ENCODE data around the gene TJP3.

Gene TJP3

GRCh38 chr19:3691372-3691716 is 16.8 kb upstream of the TJP3 start:
- DNase-seq: no peak

- DNase-seq: no peak
These were observed 16.5 kb upstream of the TJP3 start for GRCh38 chr19:3691726-3692125.

DNA sequence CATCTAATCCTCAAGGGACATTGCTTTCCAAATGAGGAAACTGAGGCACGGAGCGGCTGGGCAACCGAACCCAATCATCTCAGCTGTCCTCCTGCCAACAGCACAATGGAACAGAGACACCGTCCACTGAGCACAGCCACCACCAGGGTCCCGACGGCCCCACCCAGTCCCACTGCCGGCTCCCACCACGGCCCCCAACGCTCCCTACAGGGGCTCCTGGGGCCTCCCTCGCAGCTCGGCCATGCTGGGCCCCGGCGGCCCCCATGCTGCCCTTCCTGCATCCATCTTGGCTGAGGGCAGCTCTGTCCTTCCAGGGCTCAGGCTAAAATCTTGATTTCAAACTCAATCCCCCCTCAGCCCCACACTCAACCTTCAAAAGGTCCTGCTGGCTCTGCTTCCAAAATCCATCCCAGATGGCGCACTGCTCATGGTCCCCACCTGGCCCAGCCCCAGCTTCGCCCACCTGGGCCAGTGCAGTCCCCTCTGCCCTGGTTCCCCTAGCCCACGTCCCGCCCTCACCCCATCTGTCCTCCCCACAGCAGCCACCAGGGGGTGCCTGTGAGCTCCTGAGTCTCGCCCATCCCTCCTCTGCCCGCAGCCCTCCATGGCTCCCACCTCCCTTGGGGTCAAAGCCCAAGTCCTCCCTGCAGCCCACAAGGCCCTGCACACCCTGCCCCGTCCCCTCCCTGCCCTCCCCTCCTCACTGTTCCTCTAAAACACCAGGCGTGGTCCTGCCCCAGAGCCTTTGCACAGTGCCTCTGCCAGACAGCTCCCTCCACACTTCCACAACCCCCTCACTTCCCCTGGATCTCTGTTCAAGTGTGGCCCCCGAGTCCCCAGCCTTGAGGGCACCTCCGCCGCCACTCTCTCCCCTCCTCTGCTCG is 15.8 kb upstream of the TJP3 start:
- peak; percentile 59 for DNase-seq

DNA sequence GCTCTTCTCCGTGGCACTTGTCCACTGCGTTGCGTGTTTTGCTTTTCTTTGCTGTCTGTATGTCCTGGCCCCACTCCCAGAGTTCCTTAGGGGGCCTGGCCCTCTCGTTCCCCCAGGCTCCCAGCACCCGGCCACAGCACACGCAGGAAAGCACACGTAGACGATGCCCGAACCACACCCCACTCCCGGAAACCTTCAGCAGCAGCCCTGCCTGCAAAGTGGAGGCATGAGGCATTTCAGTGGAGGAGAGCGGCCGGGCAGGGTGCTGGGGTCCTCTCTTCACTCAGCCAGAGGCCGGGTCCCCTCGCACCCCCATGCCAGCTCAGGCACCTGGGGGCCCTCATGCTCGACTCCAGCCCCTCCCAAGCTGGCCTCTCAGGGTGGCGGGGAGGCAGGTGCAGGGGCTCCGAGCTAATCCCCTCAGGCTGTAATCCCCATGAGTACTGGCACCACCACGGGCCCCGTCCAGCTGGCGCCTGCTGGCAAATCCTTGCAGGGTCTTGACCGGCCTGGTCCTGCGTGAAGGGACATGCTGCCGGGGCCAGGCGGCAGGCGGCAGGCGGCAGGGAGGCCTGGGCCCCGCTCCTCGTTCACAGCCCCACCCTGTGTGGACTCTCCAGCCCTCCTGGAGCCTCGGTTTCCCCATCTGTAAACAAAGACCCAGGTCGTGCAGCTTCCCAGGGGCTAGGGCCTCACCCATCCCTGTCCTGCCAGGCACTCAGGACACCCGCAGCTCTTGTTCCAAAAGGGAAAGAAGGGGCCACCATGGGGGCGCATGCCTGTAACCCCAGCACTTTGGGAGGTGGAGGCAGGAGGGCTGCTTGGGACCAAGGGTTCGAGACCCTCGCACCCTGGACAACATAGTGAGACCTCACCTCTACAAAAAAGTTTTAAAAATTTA is 14.9 kb upstream of the TJP3 start:
- no peak for DNase-seq

DNA sequence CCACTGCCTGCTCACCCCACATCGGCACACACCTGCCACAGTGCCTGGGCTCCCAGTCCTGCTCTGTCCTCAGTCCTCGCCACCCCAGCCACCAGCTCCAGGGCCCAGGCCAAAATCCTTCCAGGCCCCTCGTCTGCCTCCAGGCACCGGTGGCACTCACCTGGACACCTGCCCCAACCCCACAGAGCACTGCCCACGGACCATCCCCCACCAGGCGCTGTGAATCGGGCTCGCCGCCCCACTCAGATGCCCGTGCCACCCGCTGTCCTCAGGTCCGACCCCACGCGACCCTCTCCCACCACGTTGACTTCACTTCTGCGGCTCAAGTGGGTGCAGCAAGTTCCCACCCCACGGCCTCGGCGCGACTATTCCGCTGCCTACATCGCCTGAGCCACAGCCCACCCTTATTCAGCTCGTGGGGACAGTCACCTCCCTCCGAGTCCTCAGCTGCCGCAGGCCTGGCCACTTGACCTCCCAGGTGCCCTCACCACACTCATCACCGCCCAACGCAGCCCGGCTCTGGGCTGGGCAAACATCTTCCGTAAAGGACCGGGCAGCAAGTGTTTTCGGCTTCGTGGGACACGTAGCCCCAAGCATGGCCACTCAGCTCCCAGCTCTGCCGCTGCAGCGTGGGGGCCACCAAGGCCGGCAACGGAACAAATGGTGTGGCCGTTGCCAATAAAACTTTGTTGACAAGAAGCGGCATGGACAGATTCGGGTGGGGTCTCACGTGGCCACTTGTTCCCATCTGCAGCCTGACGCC is 13.6 kb upstream of the TJP3 start:
- DNase-seq: no peak

GRCh38 chr19:3695124-3695733 is 13.0 kb upstream of the TJP3 start:
- no peak for DNase-seq

- no peak for DNase-seq
These were observed 12.1 kb upstream of the TJP3 start for GRCh38 chr19:3695986-3696659.

DNA sequence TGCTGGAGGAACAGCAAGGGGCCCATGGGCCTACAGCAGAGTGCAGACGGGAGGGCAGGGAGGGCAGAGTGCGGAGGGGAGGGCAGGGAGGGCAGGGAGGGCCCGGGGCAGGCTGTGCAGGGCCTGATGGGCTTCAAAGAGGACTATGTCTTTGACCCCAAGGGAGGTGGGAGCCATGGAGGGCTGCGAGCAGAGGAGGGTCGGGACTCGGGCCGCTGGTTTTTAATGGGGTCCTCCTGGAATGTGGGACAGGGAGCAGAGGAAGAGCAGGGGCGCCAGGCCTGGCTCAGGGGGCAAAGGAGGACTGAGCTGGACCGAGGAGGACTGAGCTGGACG is 11.6 kb upstream of the TJP3 start:
- no peak for DNase-seq

DNA sequence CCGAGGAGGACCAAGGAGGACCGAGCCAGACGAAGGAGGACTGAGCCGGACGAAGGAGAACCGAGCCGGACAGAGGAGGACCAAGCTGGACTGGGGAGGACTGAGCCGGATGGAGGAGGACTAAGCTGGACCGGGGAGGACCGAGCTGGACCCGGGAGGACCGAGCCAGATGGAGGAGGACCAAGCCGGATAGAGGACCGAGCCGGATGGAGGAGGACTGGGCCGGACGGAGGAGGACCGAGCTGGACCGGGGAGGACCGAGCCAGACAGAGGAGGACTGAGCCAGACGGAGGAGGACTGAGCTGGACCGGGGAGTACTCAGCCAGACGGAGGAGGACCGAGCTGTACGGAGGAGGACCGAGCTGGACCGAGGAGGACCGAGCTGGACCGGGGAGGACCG is 11.1 kb upstream of the TJP3 start:
- DNase-seq: no peak

- no peak for DNase-seq
These were observed 10.4 kb upstream of the TJP3 start for GRCh38 chr19:3697671-3698385.

- no peak for DNase-seq
These were observed 9.7 kb upstream of the TJP3 start for GRCh38 chr19:3698386-3698950.

DNA sequence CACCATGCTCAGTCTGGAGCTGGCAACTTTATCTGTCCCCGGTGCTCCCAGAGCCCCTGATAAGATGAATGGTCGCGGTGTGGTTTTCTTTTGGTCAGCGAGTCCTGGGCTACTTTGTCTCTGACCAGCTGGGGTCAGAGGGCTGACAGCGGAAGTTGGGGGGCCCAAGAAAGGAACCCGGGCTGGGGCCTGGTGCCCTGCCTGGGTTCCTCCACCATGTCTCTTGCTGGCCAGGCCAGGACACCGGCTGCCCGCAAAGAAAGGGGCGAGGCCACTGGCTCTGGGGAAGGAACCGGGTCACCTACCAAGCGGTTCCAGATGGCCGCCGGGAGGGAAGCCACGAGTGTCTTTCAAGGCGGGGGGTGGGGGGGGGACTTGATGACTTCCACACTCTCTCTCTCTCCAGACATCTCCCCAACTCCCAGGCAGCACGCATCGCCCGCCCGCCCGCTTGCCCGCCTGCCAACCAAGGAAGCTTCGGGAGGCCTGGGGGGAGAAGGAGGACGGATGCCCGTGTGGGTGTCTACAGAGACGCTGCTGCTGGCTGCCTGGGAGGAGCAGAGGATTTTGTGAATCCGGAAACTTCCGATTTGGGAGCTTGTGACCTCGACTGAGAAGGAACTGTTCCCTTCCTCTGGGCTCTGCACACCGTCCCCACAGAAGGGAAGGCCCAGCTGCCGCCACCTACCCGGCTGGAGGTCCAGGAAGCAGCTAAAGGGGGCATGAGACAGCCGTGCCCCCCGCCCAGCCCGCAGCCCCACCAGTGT is 9.0 kb upstream of the TJP3 start:
- no peak for DNase-seq

GRCh38 chr19:3699741-3700241 is 8.4 kb upstream of the TJP3 start:
- no peak for DNase-seq

DNA sequence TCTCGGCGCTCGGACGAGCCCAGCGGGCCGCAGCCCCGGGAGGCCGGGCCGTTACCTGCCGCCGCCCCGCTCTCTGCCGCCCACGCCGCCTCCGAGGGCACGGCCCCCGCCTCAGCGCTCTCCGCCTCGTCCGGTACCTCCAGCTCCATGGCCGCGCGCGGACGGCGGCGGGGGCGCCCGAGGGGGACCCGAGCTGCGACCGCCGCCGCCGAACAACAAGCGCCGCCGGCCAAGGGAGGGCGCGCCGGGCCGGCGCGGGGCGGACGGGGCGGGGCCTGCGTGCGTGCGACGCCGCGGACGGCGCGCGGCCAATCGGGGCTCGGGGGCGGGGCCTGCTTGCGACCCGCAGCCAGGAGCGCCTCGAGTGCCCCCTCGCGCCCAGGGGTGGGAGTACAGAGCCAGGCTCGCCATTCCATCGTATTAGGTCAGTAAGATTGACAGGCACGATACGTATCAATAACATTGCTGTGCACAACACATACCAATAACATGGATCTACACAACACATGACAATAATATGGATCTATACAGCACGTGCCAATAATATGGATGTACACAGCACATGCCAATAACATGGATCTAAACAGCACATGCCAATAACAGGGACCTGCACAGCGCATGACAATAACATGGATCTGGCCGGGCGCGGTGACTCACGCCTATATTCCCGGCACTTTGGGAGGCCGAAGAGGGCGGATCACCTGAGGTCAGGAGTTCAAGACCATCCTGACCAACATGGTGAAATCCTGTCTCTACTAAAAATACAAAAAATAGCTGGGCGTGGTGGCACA is 7.7 kb upstream of the TJP3 start, which contains the start of gene PIP5K1C:
TSS of gene PIP5K1C (minus strand) at position 227 of the 791 bp plus-strand sequence. CDS start at position 149, 78 bp downstream.
- DNase-seq: peak; percentile 93

DNA sequence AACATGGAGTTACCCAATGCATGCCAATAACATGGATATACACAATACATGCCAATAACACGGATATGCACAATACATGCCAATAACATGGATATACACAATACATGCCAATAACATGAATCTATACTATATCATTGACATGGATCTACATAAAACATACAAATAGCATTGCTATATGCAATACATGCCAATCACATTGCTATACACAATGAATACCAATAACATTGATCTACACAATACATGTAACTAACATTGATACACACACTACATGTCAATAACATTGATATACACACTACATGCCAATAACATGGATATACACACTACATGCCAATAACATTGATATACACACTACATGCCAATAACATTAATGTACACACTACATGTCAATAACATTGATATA is 7.0 kb upstream of the TJP3 start:
- no peak for DNase-seq

DNA sequence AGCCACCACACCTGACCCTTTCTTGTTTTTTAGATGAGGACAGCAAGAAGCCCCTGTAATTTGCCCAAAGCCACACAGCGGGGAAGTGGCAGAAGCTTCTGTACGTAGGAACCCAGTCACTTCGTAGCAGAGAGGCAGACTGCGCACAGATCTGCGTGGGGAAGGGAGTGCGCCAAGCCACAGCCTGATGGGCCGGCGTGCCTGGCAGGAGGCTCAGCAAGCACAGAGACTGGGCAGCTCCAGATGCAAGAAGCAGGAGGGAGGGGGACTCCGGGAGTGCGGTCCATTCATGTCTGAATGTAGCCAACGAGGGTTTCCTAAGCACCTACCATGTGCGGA is 347 bp upstream of the TJP3 start:
- DNase-seq: no peak

DNA sequence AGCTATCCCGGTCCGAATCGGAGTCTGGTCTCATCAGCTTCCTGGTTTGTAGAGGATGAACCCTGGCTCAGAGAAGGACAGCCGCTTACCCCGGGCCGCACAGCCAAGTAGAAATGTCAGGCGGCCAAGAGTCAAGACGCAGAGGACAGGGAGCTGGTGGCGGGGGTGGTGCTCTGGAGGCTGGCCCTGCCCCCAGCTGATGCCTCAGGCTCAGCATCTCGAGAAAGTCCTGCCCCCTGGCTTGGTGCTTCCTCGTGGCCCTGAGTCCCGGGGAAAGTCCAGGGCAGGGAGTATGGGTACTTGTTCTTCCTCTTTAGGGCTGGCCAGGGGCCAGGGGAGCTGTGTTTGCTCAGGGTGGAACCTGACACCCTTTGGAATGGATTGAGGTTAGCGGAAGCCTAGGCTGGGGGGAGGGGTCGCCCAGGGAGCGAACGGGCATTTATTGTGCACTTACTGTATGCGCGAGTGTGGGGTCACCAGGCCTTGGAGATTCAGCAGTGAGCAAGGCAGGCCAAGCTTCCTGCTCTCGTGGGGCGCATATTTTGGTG is 2.2 kb downstream of the TJP3 start:
- no peak for DNase-seq

- no peak for DNase-seq
These were observed 4.8 kb downstream of the TJP3 start for GRCh38 chr19:3712663-3713611.
